Mucosa of rectum (tissue), 2 donors: ENCODE data around the gene RFK.

Experiments used
- H3K27ac ChIP-seq, 2 donors: one replicate each; pipeline ENCODE4 v1.7.0; 2013; ENCODE audit warnings: inconsistent platforms in 2 of 2, low read depth in 2 of 2, low read length in 2 of 2
- H3K27me3 ChIP-seq, 2 donors: one replicate each; pipeline ENCODE4 v1.7.0; 2013; ENCODE audit warnings: low read length in 2 of 2; ENCODE audit not compliant: control insufficient read depth in 2 of 2, insufficient read depth in 2 of 2
- H3K36me3 ChIP-seq, 2 donors: one replicate each; pipeline ENCODE4 v1.7.0; 2013; ENCODE audit warnings: low read length in 2 of 2; ENCODE audit not compliant: control insufficient read depth in 2 of 2, insufficient read depth in 2 of 2
- H3K4me1 ChIP-seq, 2 donors: one replicate each; pipeline ENCODE4 v1.7.0; 2013; ENCODE audit warnings: low read length in 2 of 2, mild to moderate bottlenecking in 1 of 2; ENCODE audit not compliant: control insufficient read depth in 2 of 2, insufficient read depth in 2 of 2
- H3K4me3 ChIP-seq, 2 donors: one replicate each; pipeline ENCODE4 v1.7.0; 2013; ENCODE audit warnings: low read length in 2 of 2
- H3K9ac ChIP-seq, 2 donors: one replicate each; pipeline ENCODE4 v1.7.0; 2013; ENCODE audit warnings: low read length in 2 of 2, low read depth in 1 of 2, mild to moderate bottlenecking in 1 of 2
- H3K9me3 ChIP-seq, 2 donors: one replicate each; pipeline ENCODE4 v1.7.0; 2013; ENCODE audit warnings: low read length in 2 of 2; ENCODE audit not compliant: control insufficient read depth in 2 of 2
- donor health status: healthy.
- donor health status: Normal muscosa, but diverticular disease.

RFK gene

DNA sequence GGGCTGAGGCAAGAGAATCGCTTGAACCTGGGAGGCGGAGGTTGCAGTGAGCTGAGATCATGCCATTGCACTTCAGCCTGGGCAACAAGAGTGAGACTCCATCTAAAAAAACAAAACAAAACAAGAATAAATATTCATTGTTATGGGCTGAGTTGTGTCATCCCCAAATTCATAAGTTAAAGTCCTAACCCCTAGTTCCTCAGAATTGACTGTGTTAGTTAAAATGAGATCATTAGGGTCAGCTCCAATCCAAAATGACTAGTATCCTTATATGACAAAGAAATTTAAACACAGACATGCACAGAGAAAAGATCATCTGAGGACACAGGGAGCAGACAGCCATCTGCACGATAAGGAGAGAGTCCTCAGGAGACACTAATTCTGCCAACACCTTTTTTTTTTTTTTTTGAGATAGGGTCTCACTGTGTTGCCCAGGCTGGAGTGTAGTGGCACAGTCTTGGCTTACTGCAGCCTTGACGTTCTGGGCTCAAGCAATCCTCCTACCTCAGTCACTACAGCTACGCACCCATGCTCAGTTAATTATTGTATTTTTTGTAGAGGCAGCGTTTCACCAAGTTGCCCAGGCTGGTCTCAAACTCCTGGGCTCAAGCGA is 32.7 kb upstream of the RFK start:
- Histone ChIP-seq H3K9me3 (no peaks in the 10 kb centered on the region), H3K4me3 (no peak overlapping the region), H3K27me3 (no peaks in the 10 kb centered on the region), H3K9ac (no peak overlapping the region), H3K36me3 (no peaks in the 10 kb centered on the region), H3K4me1 (no peaks in the 10 kb centered on the region), H3K27ac (no peak overlapping the region)

DNA sequence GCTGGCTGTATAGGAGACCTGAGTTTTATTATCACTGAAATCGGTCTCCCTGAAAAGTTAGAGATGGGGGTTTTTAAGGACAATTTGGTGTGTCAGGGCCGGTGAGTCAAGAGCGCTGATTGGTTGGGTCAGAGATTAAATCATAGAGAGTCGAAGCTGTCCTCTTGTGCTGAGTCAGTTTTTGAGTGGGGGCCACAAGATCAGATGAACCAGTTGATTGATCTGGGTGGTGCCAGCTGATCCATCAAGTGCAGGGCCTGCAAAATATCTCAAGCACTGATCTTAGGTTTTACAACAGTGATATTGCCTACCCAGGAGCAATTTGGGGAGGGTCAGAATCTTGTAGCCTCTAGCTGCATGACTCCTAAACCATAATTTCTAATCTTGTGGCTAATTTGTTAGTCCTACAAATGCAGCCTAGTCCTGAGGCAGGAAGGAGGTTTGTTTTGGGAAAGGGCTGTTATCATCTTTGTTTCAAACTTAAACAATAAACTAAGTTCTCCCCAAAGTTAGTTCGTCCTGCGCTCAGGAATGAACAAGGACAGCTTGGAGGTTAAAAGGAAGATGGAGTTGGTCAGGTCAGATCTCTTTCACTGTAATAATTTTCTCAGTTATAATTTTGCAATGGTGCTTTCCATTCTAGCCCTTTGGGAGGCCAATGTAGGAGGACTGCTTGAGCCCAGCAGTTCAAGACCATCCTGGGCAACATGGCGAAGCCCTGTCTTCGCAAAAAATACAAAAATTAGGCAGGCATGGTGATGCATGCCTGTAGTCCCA is 31.6 kb upstream of the RFK start:
- Histone ChIP-seq H3K9me3 (no peaks in the 10 kb centered on the region), H3K36me3 (no peaks in the 10 kb centered on the region), H3K4me1 (no peaks in the 10 kb centered on the region), H3K4me3 (no peak overlapping the region), H3K27ac (no peak overlapping the region), H3K27me3 (no peaks in the 10 kb centered on the region), H3K9ac (no peak overlapping the region)

DNA sequence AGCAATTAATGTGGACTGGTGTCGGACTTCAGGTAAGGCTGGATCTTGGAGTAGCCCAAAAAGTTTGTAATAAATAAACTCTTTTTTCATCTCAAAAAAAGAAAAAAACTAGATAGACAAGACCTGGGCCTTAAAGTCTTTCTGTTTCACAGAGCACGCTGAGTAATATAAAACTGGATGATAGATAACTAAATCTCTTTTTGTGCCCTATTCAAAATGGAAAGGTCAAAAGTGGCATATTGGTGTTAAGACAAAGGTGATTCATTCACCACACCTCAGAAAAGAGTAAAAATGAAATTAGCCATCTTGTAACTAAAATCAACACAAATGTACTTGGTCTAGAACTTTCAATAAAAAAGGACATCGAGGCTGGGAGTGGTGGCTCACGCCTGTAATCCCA is 30.3 kb upstream of the RFK start:
- Histone ChIP-seq H3K27ac (no peak overlapping the region), H3K4me1 (no peaks in the 10 kb centered on the region), H3K9ac (no peak overlapping the region), H3K9me3 (no peaks in the 10 kb centered on the region), H3K36me3 (no peaks in the 10 kb centered on the region), H3K4me3 (no peak overlapping the region), H3K27me3 (no peaks in the 10 kb centered on the region)

DNA sequence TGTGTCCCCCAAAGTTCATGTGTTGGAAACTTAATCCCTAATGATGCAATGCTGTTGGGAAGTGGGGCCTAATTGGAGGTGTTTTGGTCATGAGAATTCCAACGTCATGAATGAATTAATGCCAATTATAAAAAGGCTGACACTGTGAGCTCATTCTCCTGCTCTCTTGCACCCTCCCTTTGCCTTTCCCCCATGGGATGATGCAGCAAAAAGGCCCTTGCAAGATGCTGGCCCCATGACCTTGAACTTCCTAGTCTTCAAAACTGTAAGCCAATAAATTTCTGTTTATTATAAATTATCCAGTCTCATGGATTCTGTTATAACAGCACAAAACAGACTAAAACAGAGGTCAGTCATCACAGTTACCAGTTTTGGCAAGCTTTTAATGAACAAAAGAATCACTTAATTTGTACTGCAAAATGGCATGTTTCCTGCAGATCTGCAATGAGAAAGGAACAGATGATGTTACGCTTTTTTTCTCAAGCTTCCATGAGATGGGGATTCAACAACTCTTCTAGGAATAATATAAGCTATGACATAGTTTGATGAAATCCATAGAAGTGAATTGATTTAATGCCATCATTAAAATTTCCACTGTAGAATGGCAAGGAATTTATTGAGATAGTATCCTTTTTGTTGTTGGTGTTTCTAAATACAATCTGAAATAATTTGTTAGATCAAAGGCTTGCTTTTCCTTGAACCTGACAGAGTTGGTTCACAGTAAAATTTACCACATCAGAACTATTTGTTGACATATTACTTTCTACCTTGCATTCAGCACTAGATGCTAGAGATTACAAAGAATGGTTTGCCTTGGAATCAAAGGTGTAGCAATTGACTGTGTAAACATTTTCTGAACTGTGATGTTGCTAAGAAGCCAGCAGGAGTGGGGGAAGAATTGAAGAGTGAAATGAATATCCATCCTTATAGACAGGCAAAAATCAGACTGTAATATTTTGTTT is 29.3 kb upstream of the RFK start:
- no peaks in the 10 kb centered on the region for H3K27me3 ChIP-seq
- no peaks in the 10 kb centered on the region for H3K4me1 ChIP-seq

DNA sequence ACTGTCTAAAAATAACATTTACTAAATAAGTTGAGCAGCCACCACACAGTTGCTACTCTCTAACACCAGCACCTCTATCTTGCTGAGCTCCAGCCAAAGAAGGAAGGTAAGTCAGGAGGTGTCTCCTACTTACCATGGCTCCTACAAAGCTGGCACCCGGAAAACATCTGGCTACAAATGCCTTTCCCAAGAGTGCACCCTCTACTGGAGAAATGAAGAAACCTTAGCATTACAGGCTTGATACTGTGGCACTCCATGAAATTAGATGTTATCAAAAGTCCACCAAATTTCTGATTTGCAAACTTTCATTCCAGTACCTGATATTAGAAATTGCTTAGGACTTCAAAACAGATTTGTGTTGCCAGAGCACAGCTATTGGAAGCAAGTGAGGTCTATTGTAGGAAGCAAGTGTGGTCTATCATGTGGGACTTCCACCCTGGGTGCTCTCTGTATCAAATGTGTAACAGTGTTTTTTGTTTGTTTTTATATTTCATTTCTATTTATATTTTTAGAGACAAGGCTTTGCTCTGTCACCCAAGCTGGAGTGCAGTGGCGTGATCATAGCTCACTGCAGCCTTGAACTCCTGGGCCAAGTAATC is 25.7 kb upstream of the RFK start:
- no peak overlapping the region for H3K9ac ChIP-seq
- no peaks in the 10 kb centered on the region for H3K4me1 ChIP-seq
- no peak overlapping the region for H3K4me3 ChIP-seq
- no peaks in the 10 kb centered on the region for H3K27me3 ChIP-seq
- no peak overlapping the region for H3K27ac ChIP-seq
- no peaks in the 10 kb centered on the region for H3K9me3 ChIP-seq
- H3K36me3 ChIP-seq, result no peaks in the 10 kb centered on the region

More for the DNA sequence above, 29.3 kb upstream of the RFK start:
- no peaks in the 10 kb centered on the region for H3K9me3 ChIP-seq
- no peaks in the 10 kb centered on the region for H3K36me3 ChIP-seq
- no peak overlapping the region for H3K9ac ChIP-seq
- H3K27ac ChIP-seq, result no peak overlapping the region
- no peak overlapping the region for H3K4me3 ChIP-seq

DNA sequence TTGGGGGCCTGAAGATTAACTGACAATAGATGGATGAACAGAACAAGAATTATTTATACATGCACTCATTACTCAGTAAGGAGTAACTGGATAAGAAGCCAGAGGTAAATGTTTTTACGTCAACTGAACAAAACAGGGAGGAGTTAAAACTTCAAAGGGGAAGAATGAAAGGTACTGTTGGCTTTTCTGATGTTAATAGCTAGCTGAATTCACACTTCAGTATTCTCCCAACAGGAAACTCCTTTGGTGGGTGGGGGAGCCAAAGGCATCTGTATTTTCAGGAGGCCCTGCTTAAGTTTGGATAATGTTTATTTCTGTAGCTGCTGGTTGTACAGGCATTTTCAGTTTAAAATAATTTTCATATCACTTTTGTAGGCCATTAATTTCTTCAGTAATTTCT is 23.2 kb upstream of the RFK start:
- H3K4me1 ChIP-seq, result no peaks in the 10 kb centered on the region
- H3K27me3 ChIP-seq, result no peaks in the 10 kb centered on the region
- H3K36me3 ChIP-seq, result no peaks in the 10 kb centered on the region
- no peak overlapping the region for H3K27ac ChIP-seq
- no peak overlapping the region for H3K9ac ChIP-seq
- peaks cover 5 to 6% of the 10 kb centered on the region in 2 donors for H3K9me3 ChIP-seq
- H3K4me3 ChIP-seq, result no peak overlapping the region

DNA sequence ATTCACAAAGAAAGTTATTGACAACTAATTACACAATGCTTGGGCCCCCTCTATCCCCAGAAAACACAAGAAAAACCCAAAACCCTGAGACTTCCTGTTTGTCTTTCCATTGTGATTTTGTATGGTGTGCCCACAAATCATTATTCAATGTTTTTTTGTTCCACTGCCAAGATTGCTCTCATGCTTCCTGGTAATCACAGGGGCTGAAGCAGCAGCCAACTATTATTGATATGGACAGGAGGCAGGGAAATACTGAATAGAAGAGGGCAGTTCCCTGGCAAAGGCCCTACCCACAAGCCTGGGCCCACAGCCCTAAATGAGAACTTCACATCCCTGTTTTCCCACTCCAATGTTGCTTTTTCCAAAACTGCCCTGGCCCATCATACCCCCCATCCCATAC is 21.5 kb upstream of the RFK start:
- Histone ChIP-seq H3K9ac (no peak overlapping the region), H3K4me1 (no peaks in the 10 kb centered on the region), H3K36me3 (no peaks in the 10 kb centered on the region), H3K9me3 (peaks cover 5 to 6% of the 10 kb centered on the region in 2 donors), H3K27me3 (no peaks in the 10 kb centered on the region), H3K27ac (no peak overlapping the region), H3K4me3 (no peak overlapping the region)

DNA sequence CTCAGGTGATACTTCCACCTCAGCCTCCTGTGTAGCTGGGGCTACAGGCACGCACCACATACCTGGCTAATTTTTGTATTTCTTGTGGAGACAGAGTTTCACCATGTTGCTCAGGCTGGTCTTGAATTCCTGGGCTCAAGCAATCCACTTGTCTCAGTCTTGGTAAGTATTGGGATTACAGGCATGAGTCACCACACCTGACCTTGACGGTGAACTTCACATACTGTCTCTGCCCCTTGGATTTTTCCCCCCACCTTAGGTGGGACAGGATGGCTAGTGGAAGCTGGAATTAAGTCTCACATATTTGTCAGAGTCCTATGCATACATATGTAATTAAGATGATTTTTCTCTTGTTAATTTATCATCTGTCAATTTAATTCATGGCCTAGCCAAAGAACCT is 20.9 kb upstream of the RFK start:
- Histone ChIP-seq H3K27ac (no peak overlapping the region), H3K4me1 (no peaks in the 10 kb centered on the region), H3K36me3 (no peaks in the 10 kb centered on the region), H3K27me3 (no peaks in the 10 kb centered on the region), H3K9me3 (peaks cover 5 to 6% of the 10 kb centered on the region in 2 donors), H3K4me3 (no peak overlapping the region), H3K9ac (no peak overlapping the region)

DNA sequence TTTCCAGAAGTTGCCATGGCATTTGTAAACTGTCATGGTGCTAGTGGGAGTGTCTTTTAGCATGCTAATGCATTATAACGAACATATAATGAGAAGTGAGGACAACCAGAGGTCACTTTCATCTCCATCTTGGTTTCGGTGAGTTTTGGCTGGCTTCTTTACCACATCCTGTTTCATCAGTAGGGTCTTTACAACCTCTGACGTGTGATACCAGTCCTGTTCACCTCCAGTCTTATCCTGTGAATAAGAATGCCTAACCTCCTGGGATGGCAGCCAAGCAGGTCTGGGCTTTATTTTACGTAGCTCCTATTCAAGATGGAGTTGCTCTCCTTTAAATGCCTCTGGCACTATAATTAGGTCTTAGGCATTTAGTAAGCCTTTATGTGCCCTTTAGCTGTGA is 20.4 kb upstream of the RFK start:
- Histone ChIP-seq H3K9ac (no peak overlapping the region), H3K9me3 (peaks cover 5 to 6% of the 10 kb centered on the region in 2 donors), H3K27ac (no peak overlapping the region), H3K27me3 (no peaks in the 10 kb centered on the region), H3K4me1 (no peaks in the 10 kb centered on the region), H3K36me3 (no peaks in the 10 kb centered on the region), H3K4me3 (no peak overlapping the region)
